ENCODE measurements around the gene UBE2Z.
"Not testable (repeated sequence)": the region's sequence is repeated elsewhere in the genome, so short reads cannot be mapped to it uniquely, and the experiment has no call there.

The UBE2Z gene

DNA sequence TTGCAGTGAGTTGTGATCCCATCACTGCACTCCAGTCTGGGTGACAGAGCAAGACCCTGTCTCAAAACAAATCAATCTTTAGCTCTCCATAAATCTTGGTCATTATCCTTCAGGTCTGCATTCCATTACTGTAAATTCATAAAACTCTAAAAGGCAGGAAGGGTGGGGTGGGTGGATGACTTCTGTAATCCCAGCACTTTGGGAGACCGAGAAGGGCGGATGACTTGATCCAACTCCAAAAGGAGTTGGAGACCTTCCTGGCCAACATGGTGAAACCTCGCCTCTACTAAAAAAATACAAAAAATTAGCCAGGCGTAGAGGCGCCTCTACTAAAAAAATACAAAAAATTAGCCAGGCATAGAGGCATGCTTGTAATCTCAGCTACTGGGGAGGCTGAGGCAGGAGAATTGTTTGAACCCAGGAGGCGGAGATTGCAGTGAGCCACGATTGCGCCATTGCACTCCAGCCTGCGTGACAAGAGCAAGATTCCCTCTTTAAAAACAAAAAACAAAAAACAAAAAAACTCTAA is 2.2 kb upstream of the UBE2Z start:
- no peak for DNase-seq

DNA sequence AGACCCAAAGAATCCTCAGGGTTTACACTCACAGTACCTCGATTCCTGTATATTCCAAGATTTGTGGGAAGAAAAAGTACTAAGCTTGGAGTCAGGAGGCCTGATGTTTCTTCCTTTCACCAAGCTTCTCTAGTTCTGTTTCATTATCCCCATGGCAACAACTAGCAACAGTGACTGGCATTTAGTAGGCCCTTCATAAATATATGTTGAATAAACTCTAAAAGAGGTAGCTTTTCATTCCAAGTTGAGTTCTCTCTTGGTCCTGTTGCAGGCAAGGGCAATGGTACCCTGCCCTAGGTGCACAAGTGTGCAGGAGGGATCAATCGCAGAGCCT is 527 bp upstream of the UBE2Z start:
- DNase-seq, result no peak

GRCh38 chr17:48908853-48909394 is 717 bp downstream of the UBE2Z start:
- DNase-seq, result peak; percentile 93

GRCh38 chr17:48909783-48910182 is 1.6 kb downstream of the UBE2Z start:
- no peak for DNase-seq

DNA sequence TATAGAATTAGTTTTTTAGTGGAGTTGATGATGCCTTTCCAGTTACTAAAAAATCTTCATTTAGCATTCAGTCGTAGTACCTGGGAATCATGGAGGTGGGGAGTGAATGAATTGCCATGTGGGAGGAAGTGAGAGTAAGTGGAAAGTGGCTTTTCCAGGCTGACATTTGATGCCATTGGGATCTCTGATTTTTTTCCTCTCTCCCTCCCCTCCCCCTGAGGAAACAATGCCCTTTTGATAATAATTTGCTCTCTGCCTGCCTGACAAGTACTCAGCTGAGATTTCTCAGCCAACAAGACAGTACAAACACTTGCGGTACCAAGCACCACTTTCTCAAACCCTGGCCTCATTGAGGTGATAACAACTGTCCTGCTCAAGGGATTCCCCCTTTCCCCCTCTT is 2.2 kb downstream of the UBE2Z start:
- DNase-seq, result no peak

DNA sequence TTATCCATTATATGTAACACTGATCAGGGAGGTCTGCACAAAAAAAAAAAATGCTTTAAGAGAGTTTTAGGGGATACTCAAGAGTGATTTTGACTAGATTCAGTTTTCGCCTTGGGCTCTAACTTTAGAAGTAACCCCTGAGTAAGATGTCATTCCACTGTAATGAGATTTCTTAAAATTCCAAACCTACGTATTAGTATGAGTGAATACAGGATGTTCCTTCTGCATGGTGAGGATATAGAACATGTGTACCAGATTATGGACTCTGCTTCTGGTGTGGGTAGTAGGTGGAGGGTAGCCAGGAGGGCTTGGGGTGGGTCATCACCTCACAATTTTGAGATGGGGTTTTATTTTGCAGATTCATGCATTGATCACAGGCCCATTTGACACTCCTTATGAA is 4.3 kb downstream of the UBE2Z start:
- DNase-seq, result no peak

- DNase-seq, result peak; percentile 70
Observed at GRCh38 chr17:48915459-48916282, 7.5 kb downstream of the UBE2Z start.

DNA sequence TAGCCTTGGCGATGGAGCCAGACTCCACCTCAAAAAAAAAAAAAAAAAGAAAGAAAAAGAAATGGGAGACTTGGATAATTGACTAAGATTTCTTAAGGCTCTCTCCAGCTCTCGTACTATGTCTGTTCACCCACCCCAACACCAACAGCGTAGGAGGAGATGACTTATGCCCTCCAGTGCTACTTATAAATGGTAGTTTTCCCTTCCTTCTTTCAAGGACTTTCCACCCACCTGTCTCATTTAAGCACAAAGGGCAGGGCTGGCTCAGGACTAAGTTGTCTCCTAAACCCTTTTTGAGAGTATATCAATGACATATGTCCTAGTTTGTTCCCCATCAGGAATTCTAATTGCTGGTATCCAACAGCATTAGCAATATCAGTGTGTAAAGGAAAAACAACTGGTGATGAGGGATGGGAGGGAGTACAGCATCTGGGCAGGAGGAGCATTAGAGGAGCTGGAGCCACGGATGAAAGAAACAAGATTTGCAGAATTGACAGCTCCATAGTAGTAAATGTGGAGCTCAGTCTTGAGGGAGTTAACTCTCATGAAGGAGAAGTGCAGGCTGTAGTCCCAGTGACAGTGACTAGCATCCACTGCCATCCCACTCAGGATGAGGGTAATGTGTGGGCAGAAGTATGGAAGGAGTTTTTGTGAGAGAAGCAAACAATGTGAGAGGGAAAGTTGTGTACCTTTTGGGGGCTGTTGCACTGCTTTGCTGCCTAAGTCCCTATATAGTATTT is 17.2 kb downstream of the UBE2Z start:
- DNase-seq, result no peak

GRCh38 chr17:48925991-48926342 is 17.8 kb downstream of the UBE2Z start:
- DNase-seq, result no peak

DNA sequence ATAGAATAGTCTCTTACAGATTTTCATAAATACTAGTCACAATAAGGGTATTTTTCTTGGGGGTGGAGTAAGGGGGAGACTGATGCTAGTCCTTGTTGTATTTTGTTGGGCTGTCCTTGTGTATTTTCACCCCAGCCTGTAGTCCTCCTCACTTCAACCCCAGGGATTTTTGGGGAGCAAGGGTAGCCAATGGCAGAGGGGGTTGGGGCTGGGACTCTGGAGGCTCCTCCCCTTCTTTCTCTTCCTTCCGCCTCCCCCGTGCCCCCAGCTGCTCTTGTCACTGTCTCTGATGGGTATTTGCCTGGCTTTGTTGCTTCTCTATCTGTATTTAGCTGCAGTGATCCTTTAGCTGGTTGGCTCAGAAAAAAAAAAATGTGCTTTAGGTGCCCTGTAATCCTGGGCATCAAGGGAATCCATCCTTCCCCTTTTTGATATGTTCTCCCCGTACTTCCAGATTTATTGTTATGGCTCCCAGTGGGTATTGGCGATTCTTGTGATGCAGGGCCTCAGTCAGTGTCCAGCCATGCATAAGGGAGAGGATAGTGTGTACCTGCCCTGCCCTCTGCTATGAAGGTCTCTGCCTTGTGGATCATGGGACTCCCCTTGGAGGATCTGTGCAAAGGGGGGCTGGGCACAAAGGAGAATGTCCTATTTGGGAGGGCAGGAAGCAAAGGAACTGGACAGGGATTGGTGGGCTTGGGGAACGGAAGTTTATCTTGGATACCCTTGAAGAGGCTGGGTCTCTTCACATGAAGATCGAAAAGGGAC is 20.0 kb downstream of the UBE2Z start:
- no peak for DNase-seq

GRCh38 chr17:48928876-48929811 is 20.9 kb downstream of the UBE2Z start:
- DNase-seq, result no peak

DNA sequence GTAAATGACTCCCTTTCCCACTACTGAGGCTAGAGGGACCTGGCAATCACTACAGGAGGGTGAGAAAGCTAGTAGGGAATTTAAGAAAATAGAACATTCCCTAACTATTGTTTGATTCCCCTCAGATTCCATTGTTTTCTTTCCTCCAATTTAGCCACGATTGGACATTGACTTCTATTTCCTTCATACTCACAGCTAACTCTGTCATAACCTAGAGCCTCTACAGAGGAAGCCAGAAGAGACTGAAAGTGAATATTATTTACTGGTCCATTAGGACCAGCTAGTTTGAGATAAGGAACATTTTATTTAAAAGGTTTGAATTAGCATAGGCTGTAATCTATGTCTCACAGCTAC is 21.6 kb downstream of the UBE2Z start:
- DNase-seq, result no peak

DNA sequence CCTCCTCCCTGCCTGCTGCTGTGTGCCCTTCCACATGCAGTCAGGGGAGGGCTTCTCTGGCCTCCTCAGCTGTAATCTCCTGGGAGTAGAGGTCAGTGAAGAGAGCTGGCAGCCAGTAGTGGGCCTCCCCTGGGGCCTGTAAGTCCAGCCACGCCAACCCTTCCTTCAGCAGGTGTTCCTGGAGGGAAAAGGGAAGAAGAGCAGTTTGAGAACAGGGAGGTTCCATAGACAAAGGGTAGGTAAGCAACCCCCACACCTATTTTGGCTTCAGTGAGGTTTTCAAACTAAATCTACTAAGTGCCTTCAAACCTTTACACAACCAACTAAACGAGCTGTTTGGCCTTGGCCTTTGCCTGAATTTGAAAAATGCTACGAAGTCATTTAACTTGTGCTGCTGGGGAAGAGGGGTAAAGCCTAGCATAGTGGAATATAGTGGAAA is 22.2 kb downstream of the UBE2Z start:
- DNase-seq, result no peak

- DNase-seq, result no peak
Observed at GRCh38 chr17:48933035-48933434, 24.8 kb downstream of the UBE2Z start.

DNA sequence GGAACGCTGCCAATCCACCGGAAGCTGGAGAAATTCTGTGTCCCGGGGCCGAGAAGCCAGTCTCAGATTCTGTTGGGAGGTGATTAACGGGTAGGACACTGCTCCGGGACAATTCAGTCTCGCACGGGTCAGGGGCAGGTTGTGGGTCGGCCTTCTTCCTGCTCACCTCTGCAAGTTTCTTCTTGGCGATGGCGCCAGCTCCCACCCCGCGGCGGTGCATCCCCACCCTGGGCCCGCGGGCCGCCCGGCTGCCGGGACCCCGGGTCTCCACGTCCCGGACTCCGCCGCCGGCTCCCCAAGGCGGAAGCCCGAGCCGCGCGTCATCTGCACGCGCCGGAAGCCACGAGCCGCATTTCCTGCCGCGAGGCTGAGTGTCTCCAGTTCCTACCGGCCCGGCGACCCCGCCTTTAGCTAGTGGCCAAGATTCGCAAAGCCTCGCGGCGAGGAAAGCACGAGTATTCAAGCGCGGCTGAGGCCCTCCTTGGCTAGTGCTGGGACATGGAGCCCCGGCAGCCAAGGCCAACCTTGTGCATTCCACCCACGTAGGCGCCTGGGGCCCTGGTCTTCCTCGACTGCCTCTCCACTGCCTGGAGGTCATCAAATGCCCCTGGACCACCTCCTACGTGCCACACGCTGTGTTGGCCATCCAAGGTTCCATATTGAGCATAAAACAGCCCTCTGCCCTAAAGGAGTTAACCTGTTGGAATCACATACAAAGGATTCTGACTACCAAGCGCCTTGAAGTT is 36.5 kb downstream of the UBE2Z start, which contains the start of gene SNF8:
Gene SNF8 (minus strand): TSS at position 328 of the 746 bp plus-strand sequence. CDS start 108 bp downstream, at position 220.
- peak; percentile 97 for DNase-seq

GRCh38 chr17:48945261-48945651 is 37.0 kb downstream of the UBE2Z start:
- DNase-seq, result not testable (repeated sequence)

- no peak for DNase-seq
Observed at GRCh38 chr17:48951572-48951971, 43.4 kb downstream of the UBE2Z start.

DNA sequence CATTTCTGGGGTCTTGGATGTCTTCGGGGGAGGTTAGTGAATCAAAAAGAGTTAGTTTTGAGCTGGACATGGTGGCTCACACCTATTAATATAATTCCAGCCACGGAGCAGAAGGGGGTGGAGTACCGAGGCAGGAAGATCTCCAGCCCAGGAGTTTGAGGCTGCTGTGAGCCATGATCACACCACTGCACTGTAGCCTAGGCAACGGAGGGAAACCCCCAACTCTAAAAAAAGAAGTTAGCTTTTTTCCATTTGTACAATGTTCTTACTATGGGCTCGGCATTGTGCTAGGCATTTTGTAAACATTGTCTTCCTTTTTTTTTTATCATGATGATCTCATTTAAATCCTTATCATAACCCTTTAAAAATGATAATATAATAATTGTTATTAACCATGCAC is 44.7 kb downstream of the UBE2Z start:
- no peak for DNase-seq

GRCh38 chr17:48954300-48954755 is 46.1 kb downstream of the UBE2Z start:
- peak; percentile 8 for DNase-seq

DNA sequence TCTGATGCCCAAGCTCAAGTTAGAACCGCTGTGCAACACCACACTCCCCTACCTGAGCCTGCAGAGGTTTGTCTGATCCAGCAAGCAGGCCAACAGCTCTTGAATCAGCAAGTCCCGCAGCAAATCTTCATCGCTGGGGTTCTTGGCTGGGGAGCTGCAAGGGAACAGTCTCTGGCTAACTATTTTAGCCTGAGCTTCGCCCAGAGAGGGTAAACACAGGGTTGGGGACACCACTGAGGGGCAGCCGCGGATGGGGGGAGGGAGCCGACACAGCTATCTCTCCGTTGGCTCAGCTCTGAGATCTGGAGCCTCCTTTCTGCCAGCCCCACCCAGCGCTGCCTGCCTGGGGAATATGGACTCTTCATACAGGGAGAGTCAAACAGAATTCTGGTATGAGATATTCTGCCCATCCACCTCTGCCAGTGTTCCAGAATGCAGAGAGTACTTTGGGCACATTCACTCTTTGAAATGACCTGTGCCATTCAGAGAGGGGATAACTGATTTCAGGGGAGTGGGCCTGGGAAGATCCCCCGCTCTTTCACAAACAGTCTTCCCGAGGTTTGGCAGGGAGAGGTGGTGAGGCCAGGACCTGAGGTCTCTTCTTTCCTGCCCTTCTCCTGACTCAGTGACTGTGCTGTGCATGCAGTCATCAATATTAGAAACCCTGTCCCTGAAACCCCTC is 52.8 kb downstream of the UBE2Z start:
- no peak for DNase-seq

Measured in activated CD4-positive, alpha-beta T cell treated with anti-CD3 and anti-CD28 coated beads for 48 hours (primary cell).